Gastroesophageal sphincter (tissue), 4 donors: ENCODE data around the gene KIAA0825. TPM values are rescaled to one million over a fixed set of nuclear protein-coding genes. Genes with fewer than 3 reads are reported as not detected.

Experiments used
- ATAC-seq: fragments of 150-250 bp; one replicate; pipeline ENCODE4 v1.9.1; 2016; ENCODE audit warnings: mild to moderate bottlenecking, moderate library complexity
- H3K27ac ChIP-seq, 4 donors: fragments of 200-600 bp; sonication (generic) in 3 of 4; 1 replicate in 3 of 4; 2 replicates in 1 of 4; pipeline ENCODE4 v1.5.1; 2016 to 2019
- H3K27me3 ChIP-seq: fragments of 200-600 bp; sonication (generic); one replicate; pipeline ENCODE4 v1.5.1; 2019
- H3K36me3 ChIP-seq, 2 donors: fragments of 200-600 bp; sonication (generic); one replicate each; pipeline ENCODE4 v1.5.1; 2019; ENCODE audit warnings: control low read depth in 1 of 2
- H3K4me1 ChIP-seq, 3 donors: fragments of 200-600 bp; sonication (generic); 1 replicate in 2 of 3; 2 replicates in 1 of 3; pipeline ENCODE4 v1.5.1; 2016 to 2019; ENCODE audit warnings: control low read depth in 2 of 3
- H3K4me3 ChIP-seq, 2 donors: fragments of 200-600 bp; sonication (generic); one replicate each; pipeline ENCODE4 v1.5.1; 2019; ENCODE audit warnings: mild to moderate bottlenecking in 1 of 2, moderate library complexity in 1 of 2
- H3K9me3 ChIP-seq, 3 donors: fragments of 200-600 bp; sonication (generic); one replicate each; pipeline ENCODE4 v1.5.1; 2017 to 2019; ENCODE audit warnings: control low read depth in 2 of 3
- CTCF ChIP-seq, 4 experiments: fragments of 200-600 bp in 2 of 4; fragments of 450-650 bp in 2 of 4; sonication (generic) in 1 of 4; IDR thresholded peaks; one replicate each; pipeline ENCODE4 v1.5.1; 2017 to 2019; ENCODE audit warnings: antibody characterized with exemption in 4 of 4, mild to moderate bottlenecking in 2 of 4, moderate library complexity in 2 of 4
- EP300 ChIP-seq: sonication (generic); formaldehyde crosslinking; IDR thresholded peaks from one replicate; pipeline ENCODE4 v1.6.1; 2017; ENCODE audit warnings: antibody characterized with exemption, mild to moderate bottlenecking
- POLR2A ChIP-seq, 2 donors: fragments of 450-650 bp; IDR thresholded peaks; one replicate each; pipeline ENCODE4 v1.6.1; 2017; ENCODE audit warnings: antibody characterized with exemption in 2 of 2, mild to moderate bottlenecking in 2 of 2, moderate library complexity in 1 of 2
- POLR2AphosphoS5 ChIP-seq: sonication (generic); formaldehyde crosslinking; IDR thresholded peaks from one replicate; pipeline ENCODE4 v1.6.1; 2017; ENCODE audit warnings: antibody characterized with exemption
- WGBS, 2 donors: methylation state at CpG; one replicate each; pipeline ENCODE4 v1.1.5; 2018; ENCODE audit warnings: low coverage in 1 of 2; 5-methylcytosine and 5-hydroxymethylcytosine counted together
- total RNA-seq, 4 donors: library from RNA; depleted of rRNA; stranded (reverse); fragments of >200 nt; gene quantifications; one replicate each; pipeline ENCODE4 v1.1.0, GENCODE V29; 2016

KIAA0825 gene
- total RNA-seq, 4 donors from 2014 or later: 3.0 to 7.9 (median 4.8) TPM

GRCh38 chr5:94312298-94312697, 306.1 kb downstream of the KIAA0825 start:
- H3K9me3 ChIP-seq: no peaks in the 10 kb centered on the region
- no peaks in the 10 kb centered on the region for H3K36me3 ChIP-seq
- H3K4me3 ChIP-seq: no peak overlapping the region
- H3K27me3 ChIP-seq: no peaks in the 10 kb centered on the region
- no peak for TF ChIP-seq POLR2AphosphoS5
- TF ChIP-seq CTCF (IDR thresholded peaks at IDR 0.05): no peak
- no peak for TF ChIP-seq EP300
- ATAC-seq: no peak
- no peak overlapping the region for H3K27ac ChIP-seq
- no peaks in the 10 kb centered on the region for H3K4me1 ChIP-seq
- 93% methylated on average over 5 of the region's 5 CpGs for WGBS, 2 donors

GRCh38 chr5:94310833-94311232, 307.6 kb downstream of the KIAA0825 start:
- Histone ChIP-seq H3K4me3 (no peak overlapping the region), H3K36me3 (no peaks in the 10 kb centered on the region), H3K27ac (no peak overlapping the region), H3K27me3 (no peaks in the 10 kb centered on the region), H3K9me3 (no peaks in the 10 kb centered on the region), H3K4me1 (no peaks in the 10 kb centered on the region)
- no peak for ATAC-seq
- WGBS, 2 donors: 90 to 100% methylated on average over 1 of the region's 1 CpG
- TF ChIP-seq CTCF (IDR thresholded peaks at IDR 0.05) (no peak), POLR2AphosphoS5 (no peak), EP300 (no peak), POLR2A (IDR thresholded peaks at IDR 0.05) (no peak)

GRCh38 chr5:94309141-94309540, 309.3 kb downstream of the KIAA0825 start:
- ATAC-seq: no peak
- WGBS, 2 donors: 0 to 29% methylated on average over 1 of the region's 1 CpG
- H3K27me3 ChIP-seq: no peaks in the 10 kb centered on the region
- no peaks in the 10 kb centered on the region for H3K9me3 ChIP-seq
- H3K27ac ChIP-seq: no peak overlapping the region
- no peak for TF ChIP-seq EP300
- no peak for TF ChIP-seq POLR2A (IDR thresholded peaks at IDR 0.05)
- no peak for TF ChIP-seq POLR2AphosphoS5
- TF ChIP-seq CTCF (IDR thresholded peaks at IDR 0.05): no peak
- H3K36me3 ChIP-seq: no peaks in the 10 kb centered on the region
- H3K4me1 ChIP-seq: no peaks in the 10 kb centered on the region
- H3K4me3 ChIP-seq: no peak overlapping the region

- H3K36me3 ChIP-seq: no peaks in the 10 kb centered on the region
- TF ChIP-seq CTCF (IDR thresholded peaks at IDR 0.05): no peak
- TF ChIP-seq EP300: no peak
- TF ChIP-seq POLR2AphosphoS5: no peak
- H3K4me1 ChIP-seq: no peaks in the 10 kb centered on the region
- WGBS, 2 donors: 42 to 71% methylated on average over 1 of the region's 1 CpG
- no peak overlapping the region for H3K27ac ChIP-seq
- H3K4me3 ChIP-seq: no peak overlapping the region
- no peaks in the 10 kb centered on the region for H3K9me3 ChIP-seq
- ATAC-seq: no peak
- H3K27me3 ChIP-seq: no peaks in the 10 kb centered on the region
These were observed 310.0 kb downstream of the KIAA0825 start for GRCh38 chr5:94308442-94308841.

- no peaks in the 10 kb centered on the region for H3K4me1 ChIP-seq
- ATAC-seq: no peak
- no peaks in the 10 kb centered on the region for H3K27me3 ChIP-seq
- TF ChIP-seq EP300: no peak
- TF ChIP-seq POLR2AphosphoS5: no peak
- no peak for TF ChIP-seq CTCF (IDR thresholded peaks at IDR 0.05)
- no peak for TF ChIP-seq POLR2A (IDR thresholded peaks at IDR 0.05)
- no peak overlapping the region for H3K4me3 ChIP-seq
- no peaks in the 10 kb centered on the region for H3K9me3 ChIP-seq
- no peak overlapping the region for H3K27ac ChIP-seq
- 83 to 90% methylated on average over 6 to 7 of the region's 7 CpGs for WGBS, 2 donors
- no peaks in the 10 kb centered on the region for H3K36me3 ChIP-seq
These were observed 314.3 kb downstream of the KIAA0825 start for GRCh38 chr5:94304146-94304545.
